H9 (cell line): ENCODE measurements around the gene ECSCR. TPM values are rescaled to one million over a fixed set of nuclear protein-coding genes. Genes with fewer than 3 reads are reported as not detected.

Experiments used
- DNase-seq: peaks from one replicate; pipeline ENCODE4 v3.0.0-alpha.2; 2017
- H2AFZ ChIP-seq: one replicate; pipeline ENCODE4 v1.6.1; 2013; ENCODE audit warnings: mild to moderate bottlenecking, low read length, control low read depth, moderate library complexity
- H2AK5ac ChIP-seq: 2 replicates; pipeline ENCODE4 v1.6.1; 2013; ENCODE audit warnings: low read length, control low read depth, mixed read lengths; ENCODE audit not compliant: insufficient read length
- H2BK120ac ChIP-seq: one replicate; pipeline ENCODE4 v1.6.1; 2013; ENCODE audit warnings: low read depth, mild to moderate bottlenecking, low read length, control low read depth, inconsistent platforms; ENCODE audit not compliant: poor library complexity, severe bottlenecking
- H2BK12ac ChIP-seq: 2 replicates; pipeline ENCODE4 v1.6.1; 2013; ENCODE audit warnings: low read length, control low read depth, mixed read lengths, low read depth; ENCODE audit not compliant: insufficient read length
- H2BK15ac ChIP-seq: 2 replicates; pipeline ENCODE4 v1.6.1; 2013; ENCODE audit warnings: low read depth, low read length, control low read depth
- H2BK20ac ChIP-seq: one replicate; pipeline ENCODE4 v1.6.1; 2013; ENCODE audit warnings: low read depth, mild to moderate bottlenecking, low read length, control low read depth, inconsistent platforms; ENCODE audit not compliant: poor library complexity, severe bottlenecking
- H2BK5ac ChIP-seq: 2 replicates; pipeline ENCODE4 v1.6.1; 2013; ENCODE audit warnings: low read length, control low read depth, mixed read lengths; ENCODE audit not compliant: insufficient read length
- H3K14ac ChIP-seq: 2 replicates; pipeline ENCODE4 v1.6.1; 2013; ENCODE audit warnings: low read length, control low read depth; ENCODE audit not compliant: insufficient read depth
- H3K18ac ChIP-seq: 2 replicates; pipeline ENCODE4 v1.6.1; 2013; ENCODE audit warnings: low read depth, mild to moderate bottlenecking, mixed read lengths, low read length, control low read depth; ENCODE audit not compliant: insufficient read length
- H3K23ac ChIP-seq: 2 replicates; pipeline ENCODE4 v1.6.1; 2013; ENCODE audit warnings: low read length, control low read depth, mixed read lengths, low read depth; ENCODE audit not compliant: insufficient read length
- H3K23me2 ChIP-seq: 2 replicates; pipeline ENCODE4 v1.6.1; 2013; ENCODE audit warnings: low read depth, mild to moderate bottlenecking, mixed read lengths, low read length, control low read depth; ENCODE audit not compliant: insufficient read length, poor library complexity, severe bottlenecking
- H3K27ac ChIP-seq: 2 replicates; pipeline ENCODE4 v1.5.1; 2013; ENCODE audit warnings: low read length, control low read depth, mixed read lengths, low read depth; ENCODE audit not compliant: insufficient read length
- H3K27me3 ChIP-seq: 2 replicates; pipeline ENCODE4 v1.6.1; 2013; ENCODE audit warnings: low read length, control low read depth, inconsistent platforms; ENCODE audit not compliant: insufficient read depth
- H3K4ac ChIP-seq: 2 replicates; pipeline ENCODE4 v1.6.1; 2013; ENCODE audit warnings: low read depth, mild to moderate bottlenecking, control low read depth, inconsistent platforms, low read length, moderate library complexity
- H3K4me1 ChIP-seq: 2 replicates; pipeline ENCODE4 v1.6.1; 2013; ENCODE audit warnings: low read length, control low read depth, inconsistent platforms; ENCODE audit not compliant: insufficient read depth
- H3K4me2 ChIP-seq: 2 replicates; pipeline ENCODE4 v1.6.1; 2013; ENCODE audit warnings: low read length, control low read depth, mixed read lengths; ENCODE audit not compliant: insufficient read length, insufficient read depth
- H3K56ac ChIP-seq: 2 replicates; pipeline ENCODE4 v1.6.1; 2013; ENCODE audit warnings: low read depth, mild to moderate bottlenecking, mixed read lengths, low read length, control low read depth; ENCODE audit not compliant: insufficient read length
- H3K79me1 ChIP-seq: 2 replicates; pipeline ENCODE4 v1.6.1; 2013; ENCODE audit warnings: low read depth, mild to moderate bottlenecking, moderate library complexity, low read length, control low read depth, inconsistent platforms; ENCODE audit not compliant: insufficient read depth, poor library complexity, severe bottlenecking
- H3K79me2 ChIP-seq: 2 replicates; pipeline ENCODE4 v1.6.1; 2013; ENCODE audit warnings: low read length, control low read depth, inconsistent platforms; ENCODE audit not compliant: insufficient read depth
- H3K9ac ChIP-seq: 2 replicates; pipeline ENCODE4 v1.6.1; 2013; ENCODE audit warnings: low read length, control low read depth, mixed read lengths; ENCODE audit not compliant: insufficient read length; ENCODE audit errors: extremely low read depth
- H3K9me3 ChIP-seq: one replicate; pipeline ENCODE4 v1.6.1; 2013; ENCODE audit warnings: low read depth, low read length, inconsistent platforms; ENCODE audit not compliant: control insufficient read depth
- H3T11ph ChIP-seq: one replicate; pipeline ENCODE4 v1.6.1; 2013; ENCODE audit warnings: mild to moderate bottlenecking, low read length, control low read depth, inconsistent platforms
- H4K20me1 ChIP-seq: one replicate; pipeline ENCODE4 v1.6.1; 2013; ENCODE audit not compliant: control insufficient read depth, insufficient read length, insufficient read depth
- H4K5ac ChIP-seq: 2 replicates; pipeline ENCODE4 v1.6.1; 2013; ENCODE audit warnings: low read depth, mild to moderate bottlenecking, mixed read lengths, low read length, control low read depth; ENCODE audit not compliant: insufficient read length
- H4K8ac ChIP-seq: replicated peaks from 2 replicates; pipeline ENCODE4 v1.6.1; 2013; ENCODE audit warnings: low read length, control low read depth, mixed read lengths, low read depth; ENCODE audit not compliant: insufficient read length
- H4K91ac ChIP-seq: 2 replicates; pipeline ENCODE4 v1.6.1; 2013; ENCODE audit warnings: low read depth, mild to moderate bottlenecking, moderate library complexity, mixed read lengths, low read length, control low read depth; ENCODE audit not compliant: insufficient read length
- H3K27ac Mint-ChIP-seq, 3 experiments: 2 replicates in 2 of 3; 3 replicates in 1 of 3; pipeline ENCODE4 v1.8.0; 2020 to 2021; ENCODE audit warnings: mixed read lengths in 3 of 3, mild to moderate bottlenecking in 1 of 3, moderate library complexity in 1 of 3
- H3K27me3 Mint-ChIP-seq: 2 replicates; pipeline ENCODE4 v1.8.0; 2021; ENCODE audit warnings: low read depth, mild to moderate bottlenecking, moderate library complexity, mixed read lengths
- H3K36me3 Mint-ChIP-seq, 3 experiments: 2 replicates in 2 of 3; 3 replicates in 1 of 3; pipeline ENCODE4 v1.8.0; 2020 to 2021; ENCODE audit warnings: low read depth in 3 of 3, mixed read lengths in 3 of 3; ENCODE audit not compliant: insufficient read depth in 1 of 3
- H3K4me1 Mint-ChIP-seq, 2 experiments: 2 replicates each; pipeline ENCODE4 v1.8.0; 2020; ENCODE audit warnings: mixed read lengths in 2 of 2
- H3K4me3 Mint-ChIP-seq, 2 experiments: 2 replicates in 1 of 2; 3 replicates in 1 of 2; pipeline ENCODE4 v1.8.0; 2020 to 2021; ENCODE audit warnings: mild to moderate bottlenecking in 2 of 2, mixed read lengths in 2 of 2, moderate library complexity in 1 of 2
- H3K9me3 Mint-ChIP-seq, 2 experiments: 2 replicates in 1 of 2; 3 replicates in 1 of 2; pipeline ENCODE4 v1.8.0; 2020; ENCODE audit warnings: mild to moderate bottlenecking in 2 of 2, mixed read lengths in 2 of 2, moderate library complexity in 1 of 2
- WGBS: extraction: QIAGEN DNeasy Blood & Tissue Kit; methylation state at CpG from one replicate; pipeline ENCODE4 v1.1.7; 2013; ENCODE audit warnings: missing lambda C conversion rate, low lambda C conversion rate, mixed read lengths; ENCODE audit not compliant: insufficient read length; ENCODE audit errors: extremely low coverage; 5-methylcytosine and 5-hydroxymethylcytosine counted together
- total RNA-seq: library from RNA; stranded (reverse); gene quantifications from 2 replicates; pipeline ENCODE4 v1.2.1, GENCODE V29; 2021
- TF ChIP-seq, protein P1 (sequence below): fragments of 200-600 bp; sonication (generic); conservative IDR thresholded peaks from 3 replicates; pipeline ENCODE4 v1.8.0; 2021; ENCODE audit warnings: antibody characterized with exemption, mild to moderate bottlenecking

ECSCR gene
- total RNA-seq, 1 experiment from 2014 or later = 1.6 TPM

DNA sequence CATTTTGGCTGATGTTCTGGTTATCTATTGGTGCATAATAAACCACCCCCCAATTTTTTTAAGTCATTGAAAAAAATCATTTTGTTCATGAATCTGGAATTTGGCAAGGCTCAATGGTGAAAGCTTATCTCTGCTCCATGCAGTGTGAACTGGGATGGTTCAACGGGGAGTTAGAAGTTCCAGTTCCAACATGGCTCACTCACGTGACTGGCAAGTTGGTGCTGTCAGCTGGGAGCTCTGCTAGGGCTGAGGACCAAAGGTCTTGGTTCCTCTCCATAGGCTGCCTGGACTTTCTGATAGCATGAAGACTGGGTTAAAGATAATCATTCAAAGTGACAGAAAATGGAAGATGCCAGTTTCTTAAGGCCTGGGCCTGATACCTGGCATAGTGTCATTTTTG lies 55.6 kb downstream of the ECSCR start:
- no peaks in the 10 kb centered on the region for H3K27me3 ChIP-seq
- H3T11ph ChIP-seq = no peak overlapping the region
- no peak overlapping the region for H3K56ac ChIP-seq
- H3K9ac ChIP-seq = no peak overlapping the region
- H4K20me1 ChIP-seq = no peaks in the 10 kb centered on the region
- no peak overlapping the region for H3K27ac ChIP-seq
- H3K14ac ChIP-seq = no peak overlapping the region
- H2BK12ac ChIP-seq = no peak overlapping the region
- H3K23ac ChIP-seq = no peak overlapping the region
- no peaks in the 10 kb centered on the region for H3K9me3 Mint-ChIP-seq
- WGBS = no CpG with 5 or more reads among the region's 2 CpGs
- H3K79me1 ChIP-seq = no peaks in the 10 kb centered on the region
- H3K27me3 Mint-ChIP-seq = peaks cover 2% of the 10 kb centered on the region; the same call in 1 of the 2 replicates
- peaks cover 2% of the 10 kb centered on the region; the same call in 1 of the 2 replicates for H3K4me1 ChIP-seq
- no peak overlapping the region for H4K8ac ChIP-seq
- H2BK15ac ChIP-seq = no peak overlapping the region
- H3K4me2 ChIP-seq = no peak overlapping the region
- H3K27ac Mint-ChIP-seq = no peak overlapping the region
- H4K91ac ChIP-seq = no peak overlapping the region
- H2BK20ac ChIP-seq = no peak overlapping the region
- no peak overlapping the region for H2BK120ac ChIP-seq
- no peak overlapping the region for H4K5ac ChIP-seq
- no peak overlapping the region for H2BK5ac ChIP-seq
- H3K4me1 Mint-ChIP-seq = peaks cover 16 to 20% of the 10 kb centered on the region in 2 experiments
- no peak for DNase-seq
- H3K23me2 ChIP-seq = no peaks in the 10 kb centered on the region
- H2AK5ac ChIP-seq = no peak overlapping the region
- no peak overlapping the region for H2AFZ ChIP-seq
- no peak overlapping the region for H3K18ac ChIP-seq
- no peaks in the 10 kb centered on the region for H3K79me2 ChIP-seq
- H3K36me3 Mint-ChIP-seq = peaks cover 0 to 3% (median under 1%) of the 10 kb centered on the region in 3 experiments; a peak in 2 of 7 replicates
- TF ChIP-seq, protein P1, sequence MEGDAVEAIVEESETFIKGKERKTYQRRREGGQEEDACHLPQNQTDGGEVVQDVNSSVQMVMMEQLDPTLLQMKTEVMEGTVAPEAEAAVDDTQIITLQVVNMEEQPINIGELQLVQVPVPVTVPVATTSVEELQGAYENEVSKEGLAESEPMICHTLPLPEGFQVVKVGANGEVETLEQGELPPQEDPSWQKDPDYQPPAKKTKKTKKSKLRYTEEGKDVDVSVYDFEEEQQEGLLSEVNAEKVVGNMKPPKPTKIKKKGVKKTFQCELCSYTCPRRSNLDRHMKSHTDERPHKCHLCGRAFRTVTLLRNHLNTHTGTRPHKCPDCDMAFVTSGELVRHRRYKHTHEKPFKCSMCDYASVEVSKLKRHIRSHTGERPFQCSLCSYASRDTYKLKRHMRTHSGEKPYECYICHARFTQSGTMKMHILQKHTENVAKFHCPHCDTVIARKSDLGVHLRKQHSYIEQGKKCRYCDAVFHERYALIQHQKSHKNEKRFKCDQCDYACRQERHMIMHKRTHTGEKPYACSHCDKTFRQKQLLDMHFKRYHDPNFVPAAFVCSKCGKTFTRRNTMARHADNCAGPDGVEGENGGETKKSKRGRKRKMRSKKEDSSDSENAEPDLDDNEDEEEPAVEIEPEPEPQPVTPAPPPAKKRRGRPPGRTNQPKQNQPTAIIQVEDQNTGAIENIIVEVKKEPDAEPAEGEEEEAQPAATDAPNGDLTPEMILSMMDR = no peak
- H3K4me3 Mint-ChIP-seq = no peak overlapping the region
- no peak overlapping the region for H3K4ac ChIP-seq
- H3K9me3 ChIP-seq = no peaks in the 10 kb centered on the region
